T1000 (cell line): ENCODE data around the gene RRBP1.

ENCODE experiments used
- DNase-seq: peaks from one replicate; lab custom pipeline; 2025; ENCODE audit warnings: mixed read lengths; lab: John Stamatoyannopoulos, UW

The RRBP1 gene

GRCh38 chr20:17570347-17571152 is 111.5 kb downstream of the RRBP1 start:
- peak; percentile 5 for DNase-seq

- peak; percentile 82 for DNase-seq
Observed at GRCh38 chr20:17569616-17570346, 112.3 kb downstream of the RRBP1 start, which contains the start of gene DSTN. TSS of gene DSTN (plus strand) at chr20:17570075. CDS start at chr20:17570209, 134 bp downstream.

GRCh38 chr20:17568972-17569521 is 113.0 kb downstream of the RRBP1 start:
- peak; percentile 85 for DNase-seq

- DNase-seq = no peak
Observed at GRCh38 chr20:17568045-17568788, 113.8 kb downstream of the RRBP1 start.

- DNase-seq = no peak
Observed at GRCh38 chr20:17566345-17566744, 115.7 kb downstream of the RRBP1 start.

GRCh38 chr20:17565169-17565845 is 116.7 kb downstream of the RRBP1 start:
- no peak for DNase-seq
